HFFc6 (cell line): ENCODE measurements around the gene TRIML1. TPM values are rescaled to one million over a fixed set of nuclear protein-coding genes. Genes with fewer than 3 reads are reported as not detected.

ENCODE experiments used
- DNase-seq: peaks from one replicate; pipeline ENCODE4 v3.0.0-alpha.2; 2018
- H3K27ac Mint-ChIP-seq: 2 replicates; pipeline ENCODE4 v1.8.0; 2020; ENCODE audit warnings: mild to moderate bottlenecking, mixed read lengths
- H3K27me3 Mint-ChIP-seq: 2 replicates; pipeline ENCODE4 v1.8.0; 2021; ENCODE audit warnings: mild to moderate bottlenecking, moderate library complexity, mixed read lengths; ENCODE audit not compliant: insufficient read depth
- H3K36me3 Mint-ChIP-seq: 2 replicates; pipeline ENCODE4 v1.8.0; 2021; ENCODE audit warnings: low read depth, mixed read lengths
- H3K4me1 Mint-ChIP-seq: 2 replicates; pipeline ENCODE4 v1.8.0; 2020; ENCODE audit warnings: low read depth, mixed read lengths
- H3K4me3 Mint-ChIP-seq: 2 replicates; pipeline ENCODE4 v1.8.0; 2020; ENCODE audit warnings: mild to moderate bottlenecking, moderate library complexity, mixed read lengths
- H3K9me3 Mint-ChIP-seq: 2 replicates; pipeline ENCODE4 v1.8.0; 2020; ENCODE audit warnings: mild to moderate bottlenecking, mixed read lengths
- total RNA-seq, 6 experiments: library from RNA; stranded (reverse); fragmentation: NEBNext Ultra II Directional; extraction: Animal tissue kit (Norgen Biotek cat#: 25700); gene quantifications; 2 replicates in 1 of 6; 3 replicates in 5 of 6; pipeline ENCODE4 v1.2.3, GENCODE V29; 2021
- TF ChIP-seq, protein P1 (sequence below): fragments of 200-600 bp; sonication (generic); IDR thresholded peaks from 2 replicates; pipeline ENCODE4 v1.5.0; 2021; ENCODE audit warnings: antibody characterized with exemption, mild to moderate bottlenecking

The TRIML1 gene
- total RNA-seq, 6 experiments from 2014 or later, result not detected

DNA sequence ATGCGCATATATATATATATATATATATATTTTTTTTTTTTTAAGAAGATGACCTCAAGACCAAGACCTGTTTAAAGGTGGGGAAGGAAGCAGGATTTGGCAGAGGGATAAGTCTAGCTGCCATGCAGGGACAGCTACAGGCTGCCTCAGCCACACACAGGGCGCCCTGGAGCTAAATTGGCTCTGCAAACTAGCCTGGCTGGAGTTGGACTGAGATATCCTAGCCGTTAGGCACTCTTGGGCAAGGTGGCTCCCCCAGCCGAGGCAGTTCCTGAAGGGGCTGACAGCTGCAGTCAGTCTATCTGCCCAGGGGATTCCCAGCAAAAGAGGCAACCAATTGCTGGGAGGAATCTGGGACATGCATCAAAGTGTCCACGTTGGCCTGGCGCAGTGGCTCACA lies 21.9 kb downstream of the TRIML1 start:
- TF ChIP-seq, protein P1, sequence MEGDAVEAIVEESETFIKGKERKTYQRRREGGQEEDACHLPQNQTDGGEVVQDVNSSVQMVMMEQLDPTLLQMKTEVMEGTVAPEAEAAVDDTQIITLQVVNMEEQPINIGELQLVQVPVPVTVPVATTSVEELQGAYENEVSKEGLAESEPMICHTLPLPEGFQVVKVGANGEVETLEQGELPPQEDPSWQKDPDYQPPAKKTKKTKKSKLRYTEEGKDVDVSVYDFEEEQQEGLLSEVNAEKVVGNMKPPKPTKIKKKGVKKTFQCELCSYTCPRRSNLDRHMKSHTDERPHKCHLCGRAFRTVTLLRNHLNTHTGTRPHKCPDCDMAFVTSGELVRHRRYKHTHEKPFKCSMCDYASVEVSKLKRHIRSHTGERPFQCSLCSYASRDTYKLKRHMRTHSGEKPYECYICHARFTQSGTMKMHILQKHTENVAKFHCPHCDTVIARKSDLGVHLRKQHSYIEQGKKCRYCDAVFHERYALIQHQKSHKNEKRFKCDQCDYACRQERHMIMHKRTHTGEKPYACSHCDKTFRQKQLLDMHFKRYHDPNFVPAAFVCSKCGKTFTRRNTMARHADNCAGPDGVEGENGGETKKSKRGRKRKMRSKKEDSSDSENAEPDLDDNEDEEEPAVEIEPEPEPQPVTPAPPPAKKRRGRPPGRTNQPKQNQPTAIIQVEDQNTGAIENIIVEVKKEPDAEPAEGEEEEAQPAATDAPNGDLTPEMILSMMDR, result no peak
- no peak for DNase-seq
- H3K27me3 Mint-ChIP-seq, result no peaks in the 10 kb centered on the region; the same call in none of the 2 replicates
- no peak overlapping the region for H3K27ac Mint-ChIP-seq
- H3K4me1 Mint-ChIP-seq, result peaks cover 6% of the 10 kb centered on the region; the same call in 1 of the 2 replicates
- H3K36me3 Mint-ChIP-seq, result no peaks in the 10 kb centered on the region
- no peak overlapping the region for H3K4me3 Mint-ChIP-seq
- peaks cover 31% of the 10 kb centered on the region; the same call in 1 of the 2 replicates for H3K9me3 Mint-ChIP-seq

DNA sequence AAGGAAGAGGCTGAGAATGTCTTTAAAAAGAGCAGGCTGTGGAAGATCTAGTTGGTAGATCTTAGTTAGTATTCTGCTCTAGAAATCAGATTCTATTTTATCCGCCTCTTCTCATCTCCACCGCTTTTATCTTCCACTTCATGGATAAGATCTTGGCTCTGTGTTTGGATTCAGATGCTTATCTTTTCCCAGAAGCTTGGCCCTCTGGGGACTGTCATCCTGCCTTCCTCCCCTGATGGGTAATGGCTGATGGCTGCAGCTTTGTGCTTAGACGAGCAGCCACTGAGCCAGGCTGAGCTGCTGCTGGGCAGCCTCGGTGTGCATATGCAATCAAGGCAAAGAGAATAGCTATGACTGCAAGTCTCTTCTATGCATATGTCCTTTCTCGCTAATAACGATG lies 23.5 kb downstream of the TRIML1 start:
- H3K9me3 Mint-ChIP-seq, result peaks cover 29% of the 10 kb centered on the region; the same call in 1 of the 2 replicates
- H3K27ac Mint-ChIP-seq, result no peak overlapping the region
- no peaks in the 10 kb centered on the region for H3K36me3 Mint-ChIP-seq
- H3K4me1 Mint-ChIP-seq, result peaks cover 6% of the 10 kb centered on the region; the same call in 1 of the 2 replicates
- no peaks in the 10 kb centered on the region; the same call in none of the 2 replicates for H3K27me3 Mint-ChIP-seq
- no peak overlapping the region for H3K4me3 Mint-ChIP-seq
- TF ChIP-seq, protein P1, result no peak
- no peak for DNase-seq

DNA sequence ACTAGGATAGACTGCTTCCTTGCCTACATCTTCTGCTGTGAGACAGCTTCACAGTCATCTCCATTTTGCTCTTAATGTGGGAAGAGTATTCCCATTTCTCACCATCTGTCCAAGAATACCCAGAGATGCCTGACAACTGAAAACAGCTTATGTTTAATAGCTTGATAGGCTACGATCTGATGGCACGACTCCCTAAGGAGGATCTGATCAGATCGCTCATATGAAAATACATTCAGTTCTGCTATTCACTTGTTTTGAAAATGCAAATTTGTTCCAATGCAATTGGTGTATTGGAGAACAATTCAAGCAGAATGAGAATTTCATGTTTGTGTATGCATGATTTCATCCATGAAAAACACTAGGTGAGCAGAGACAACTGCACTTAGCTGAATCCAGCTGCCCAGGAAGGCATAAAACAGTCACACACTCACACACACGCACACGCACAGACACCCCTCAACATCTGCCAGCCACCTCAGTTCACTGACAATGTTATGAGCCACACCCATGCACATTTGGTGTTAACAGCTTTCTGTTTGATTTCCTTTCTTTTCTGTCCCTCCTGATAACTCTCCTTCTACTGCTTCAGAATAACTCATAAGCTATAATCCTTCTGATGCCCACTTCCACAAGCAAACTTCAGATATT lies 29.6 kb downstream of the TRIML1 start:
- H3K4me1 Mint-ChIP-seq, result no peaks in the 10 kb centered on the region; the same call in 1 of the 2 replicates
- no peaks in the 10 kb centered on the region for H3K27me3 Mint-ChIP-seq
- TF ChIP-seq, protein P1, result no peak
- no peak overlapping the region for H3K27ac Mint-ChIP-seq
- H3K4me3 Mint-ChIP-seq, result no peak overlapping the region
- DNase-seq, result no peak
- no peaks in the 10 kb centered on the region for H3K36me3 Mint-ChIP-seq
- H3K9me3 Mint-ChIP-seq, result peaks cover 11% of the 10 kb centered on the region; the same call in 1 of the 2 replicates

DNA sequence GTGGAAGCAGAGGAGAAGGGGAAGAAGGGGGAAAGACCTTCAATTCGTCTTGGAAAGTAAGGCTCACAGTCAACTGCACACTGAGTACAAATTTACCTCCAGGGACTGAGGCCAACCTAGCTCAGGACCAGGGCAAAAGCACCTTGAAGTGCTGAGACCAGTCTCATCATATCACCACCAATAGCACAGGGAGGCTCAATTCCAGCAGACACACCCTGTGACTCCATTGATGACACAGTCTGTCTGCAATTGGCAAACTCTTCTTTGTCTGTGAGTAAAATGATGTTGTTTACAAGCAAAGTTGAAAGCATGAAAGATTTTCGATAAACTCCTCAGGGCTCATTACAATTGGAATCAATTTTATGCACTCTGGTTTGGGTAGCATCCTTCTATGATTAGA lies 32.3 kb downstream of the TRIML1 start:
- no peak overlapping the region for H3K27ac Mint-ChIP-seq
- DNase-seq, result no peak
- no peaks in the 10 kb centered on the region for H3K27me3 Mint-ChIP-seq
- no peak overlapping the region for H3K4me3 Mint-ChIP-seq
- peaks cover 17% of the 10 kb centered on the region; the same call in 1 of the 2 replicates for H3K9me3 Mint-ChIP-seq
- no peaks in the 10 kb centered on the region; the same call in 1 of the 2 replicates for H3K4me1 Mint-ChIP-seq
- TF ChIP-seq, protein P1, result no peak
- H3K36me3 Mint-ChIP-seq, result no peaks in the 10 kb centered on the region

DNA sequence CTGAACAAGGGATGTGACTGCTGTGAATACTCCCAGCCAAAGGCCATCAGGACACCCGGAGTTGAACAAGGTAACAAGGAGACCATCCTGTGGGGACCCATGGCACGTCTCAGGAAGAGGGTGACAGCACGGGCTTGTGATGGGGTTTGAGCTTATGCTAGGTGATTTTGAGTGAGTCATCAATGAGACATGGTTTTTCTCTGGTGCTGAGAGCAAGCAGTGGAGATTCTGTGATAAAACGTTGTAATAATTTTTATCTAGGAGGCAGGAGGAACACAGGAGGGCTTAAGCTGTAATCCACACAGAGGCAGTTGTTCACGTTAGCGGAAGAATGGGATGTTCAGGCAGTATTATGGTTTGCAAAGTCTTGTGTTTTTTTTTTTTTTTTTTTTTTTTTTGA lies 36.0 kb downstream of the TRIML1 start:
- Mint-ChIP-seq H3K9me3 (peaks cover 23% of the 10 kb centered on the region), H3K27ac (no peak overlapping the region), H3K27me3 (no peaks in the 10 kb centered on the region), H3K4me3 (no peak overlapping the region), H3K36me3 (no peaks in the 10 kb centered on the region), H3K4me1 (no peaks in the 10 kb centered on the region; the same call in 1 of the 2 replicates)
- no peak for DNase-seq
- TF ChIP-seq, protein P1, result no peak
